Neural cell (in vitro differentiated cells): Measurements from ENCODE around the gene ANKRD39. TPM values are rescaled to one million over a fixed set of nuclear protein-coding genes. Genes with fewer than 3 reads are reported as not detected.
A peak's percentile ranks its signal among the peaks of the same experiment; 100 is the strongest.

Source experiments
- H2AFZ ChIP-seq: fragments of 200-600, 300-800 bp; sonication (generic), shearing (Covaris generic); 2 replicates; pipeline ENCODE4 v1.6.0; 2014; ENCODE audit warnings: low read depth, mild to moderate bottlenecking, antibody characterized with exemption, low read length, moderate library complexity
- H3F3A ChIP-seq: fragments of 200-600 bp; shearing (Covaris generic); 2 replicates; pipeline ENCODE4 v1.6.1; 2016; ENCODE audit warnings: mild to moderate bottlenecking, moderate library complexity, mixed read lengths, antibody characterized with exemption, low read length; ENCODE audit not compliant: insufficient read depth, poor library complexity, severe bottlenecking
- H3K27ac ChIP-seq: fragments of 200-600, 300-800 bp; sonication (generic), shearing (Covaris generic); 2 replicates; pipeline ENCODE4 v1.5.1; 2014; ENCODE audit warnings: mild to moderate bottlenecking, low read length, moderate library complexity
- H3K27me3 ChIP-seq: fragments of 300-800, 200-600 bp; sonication (generic), shearing (Covaris generic); 2 replicates; pipeline ENCODE4 v1.6.0; 2014; ENCODE audit warnings: mild to moderate bottlenecking, low read depth, low read length, moderate library complexity; ENCODE audit not compliant: insufficient read depth
- H3K36me3 ChIP-seq: fragments of 300-800, 200-600 bp; sonication (generic), shearing (Covaris generic); 2 replicates; pipeline ENCODE4 v1.5.1; 2014; ENCODE audit warnings: mild to moderate bottlenecking, antibody characterized with exemption, low read length, moderate library complexity; ENCODE audit not compliant: insufficient read depth
- H3K4me2 ChIP-seq: fragments of 300-800, 200-600 bp; sonication (generic), shearing (Covaris generic); 2 replicates; pipeline ENCODE4 v1.6.0; 2014; ENCODE audit warnings: mild to moderate bottlenecking, low read length
- H3K4me3 ChIP-seq: fragments of 300-800, 200-600 bp; sonication (generic), shearing (Covaris generic); 2 replicates; pipeline ENCODE4 v1.5.1; 2014; ENCODE audit warnings: mild to moderate bottlenecking, low read length, moderate library complexity
- H3K79me2 ChIP-seq: fragments of 200-600 bp; shearing (Covaris generic); replicated peaks from 2 replicates; pipeline ENCODE4 v1.6.0; 2014; ENCODE audit warnings: mild to moderate bottlenecking, low read length, moderate library complexity; ENCODE audit not compliant: insufficient read depth
- H3K9ac ChIP-seq: fragments of 300-800, 200-600 bp; sonication (generic), shearing (Covaris generic); 2 replicates; pipeline ENCODE4 v1.6.1; 2016; ENCODE audit warnings: mild to moderate bottlenecking, low read length, mixed read lengths
- H3K9me2 ChIP-seq: fragments of 200-600 bp; shearing (Covaris generic); 2 replicates; pipeline ENCODE4 v1.6.1; 2016; ENCODE audit warnings: mild to moderate bottlenecking, low read length, mixed read lengths; ENCODE audit not compliant: insufficient read depth
- H3K9me3 ChIP-seq: fragments of 200-600, 300-800 bp; sonication (generic), shearing (Covaris generic); 2 replicates; pipeline ENCODE4 v1.6.1; 2016; ENCODE audit warnings: mild to moderate bottlenecking, mixed run types, low read length, moderate library complexity, mixed read lengths
- H4K20me1 ChIP-seq: fragments of 200-600 bp; shearing (Covaris generic); 2 replicates; pipeline ENCODE4 v1.6.1; 2016; ENCODE audit warnings: mild to moderate bottlenecking, mixed run types; ENCODE audit not compliant: insufficient read depth
- EP300 ChIP-seq: fragments of 450-650 bp; conservative IDR thresholded peaks from 2 replicates; pipeline ENCODE4 v1.6.1; 2014; ENCODE audit warnings: antibody characterized with exemption, mild to moderate bottlenecking, moderate library complexity; ENCODE audit not compliant: poor library complexity, severe bottlenecking
- EZH2 ChIP-seq: fragments of 200-600, 300-800 bp; shearing (Covaris generic), sonication (generic); IDR thresholded peaks from 2 replicates; pipeline ENCODE4 v1.6.1; 2014; ENCODE audit warnings: antibody characterized with exemption, low read length, borderline replicate concordance, mild to moderate bottlenecking; ENCODE audit not compliant: insufficient read depth, poor library complexity, severe bottlenecking
- MXI1 ChIP-seq: fragments of 450-650 bp; conservative IDR thresholded peaks from 2 replicates; pipeline ENCODE4 v1.6.1; 2014; ENCODE audit warnings: antibody characterized with exemption, mild to moderate bottlenecking; ENCODE audit not compliant: poor library complexity, severe bottlenecking
- POLR2AphosphoS5 ChIP-seq: IDR thresholded peaks from 2 replicates; pipeline ENCODE4 v1.6.1; 2012
- RAD21 ChIP-seq: fragments of 450-650 bp; conservative IDR thresholded peaks from 2 replicates; pipeline ENCODE4 v1.6.1; 2014; ENCODE audit warnings: antibody characterized with exemption, mild to moderate bottlenecking, moderate library complexity
- SMC3 ChIP-seq: fragments of 450-650 bp; conservative IDR thresholded peaks from 2 replicates; pipeline ENCODE4 v1.6.1; 2014; ENCODE audit warnings: antibody characterized with exemption, mild to moderate bottlenecking, moderate library complexity; ENCODE audit not compliant: poor library complexity
- TAF1 ChIP-seq: IDR thresholded peaks from 2 replicates; pipeline ENCODE4 v1.6.1; 2012; ENCODE audit warnings: low read depth
- polyA plus RNA-seq: library from polyadenylated mRNA; depleted of rRNA; stranded (reverse); fragments of >200 nt; gene quantifications from 2 replicates; pipeline ENCODE4 v1.2.3, GENCODE V29; 2014
- TF ChIP-seq, protein P1 (sequence below): fragments of 450-650 bp; IDR thresholded peaks from 2 replicates; pipeline ENCODE4 v1.5.1; 2014; ENCODE audit warnings: antibody characterized with exemption, mild to moderate bottlenecking, moderate library complexity; ENCODE audit not compliant: poor library complexity, severe bottlenecking
- TF ChIP-seq, protein P2 (sequence below): IDR thresholded peaks from 2 replicates; pipeline ENCODE4 v1.6.1; 2012; ENCODE audit warnings: borderline replicate concordance

ANKRD39 gene
- polyA plus RNA-seq, 1 donor from 2014 or later: 30.7 TPM

DNA sequence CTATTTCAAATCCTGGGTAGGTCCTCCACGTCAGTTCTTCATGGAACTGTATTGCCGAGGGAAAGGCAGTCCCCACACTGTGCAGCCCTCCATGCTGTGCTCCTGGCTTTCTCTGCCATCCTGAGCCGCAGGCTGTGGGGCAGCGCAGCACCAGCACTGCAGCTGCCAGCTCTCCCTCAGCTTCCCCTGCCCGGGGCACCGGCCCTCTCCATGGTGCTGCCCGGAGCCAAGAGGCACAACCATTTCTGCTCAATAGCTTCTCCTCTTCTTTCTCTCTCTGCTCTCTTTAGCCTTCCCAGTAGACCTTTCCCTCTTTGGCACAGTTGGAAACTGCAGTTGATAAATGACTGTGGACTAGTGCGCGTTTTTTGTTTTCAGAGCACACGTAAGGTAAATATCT lies 26.1 kb downstream of the ANKRD39 start:
- H3K4me3 ChIP-seq: no peak overlapping the region
- H3K27me3 ChIP-seq: no peaks in the 10 kb centered on the region
- TF ChIP-seq POLR2AphosphoS5 (no peak), SMC3 (no peak), RAD21 (no peak), EP300 (no peak), TAF1 (no peak), MXI1 (no peak), EZH2 (no peak)
- TF ChIP-seq, protein P1, sequence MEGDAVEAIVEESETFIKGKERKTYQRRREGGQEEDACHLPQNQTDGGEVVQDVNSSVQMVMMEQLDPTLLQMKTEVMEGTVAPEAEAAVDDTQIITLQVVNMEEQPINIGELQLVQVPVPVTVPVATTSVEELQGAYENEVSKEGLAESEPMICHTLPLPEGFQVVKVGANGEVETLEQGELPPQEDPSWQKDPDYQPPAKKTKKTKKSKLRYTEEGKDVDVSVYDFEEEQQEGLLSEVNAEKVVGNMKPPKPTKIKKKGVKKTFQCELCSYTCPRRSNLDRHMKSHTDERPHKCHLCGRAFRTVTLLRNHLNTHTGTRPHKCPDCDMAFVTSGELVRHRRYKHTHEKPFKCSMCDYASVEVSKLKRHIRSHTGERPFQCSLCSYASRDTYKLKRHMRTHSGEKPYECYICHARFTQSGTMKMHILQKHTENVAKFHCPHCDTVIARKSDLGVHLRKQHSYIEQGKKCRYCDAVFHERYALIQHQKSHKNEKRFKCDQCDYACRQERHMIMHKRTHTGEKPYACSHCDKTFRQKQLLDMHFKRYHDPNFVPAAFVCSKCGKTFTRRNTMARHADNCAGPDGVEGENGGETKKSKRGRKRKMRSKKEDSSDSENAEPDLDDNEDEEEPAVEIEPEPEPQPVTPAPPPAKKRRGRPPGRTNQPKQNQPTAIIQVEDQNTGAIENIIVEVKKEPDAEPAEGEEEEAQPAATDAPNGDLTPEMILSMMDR: no peak
- TF ChIP-seq, protein P2, sequence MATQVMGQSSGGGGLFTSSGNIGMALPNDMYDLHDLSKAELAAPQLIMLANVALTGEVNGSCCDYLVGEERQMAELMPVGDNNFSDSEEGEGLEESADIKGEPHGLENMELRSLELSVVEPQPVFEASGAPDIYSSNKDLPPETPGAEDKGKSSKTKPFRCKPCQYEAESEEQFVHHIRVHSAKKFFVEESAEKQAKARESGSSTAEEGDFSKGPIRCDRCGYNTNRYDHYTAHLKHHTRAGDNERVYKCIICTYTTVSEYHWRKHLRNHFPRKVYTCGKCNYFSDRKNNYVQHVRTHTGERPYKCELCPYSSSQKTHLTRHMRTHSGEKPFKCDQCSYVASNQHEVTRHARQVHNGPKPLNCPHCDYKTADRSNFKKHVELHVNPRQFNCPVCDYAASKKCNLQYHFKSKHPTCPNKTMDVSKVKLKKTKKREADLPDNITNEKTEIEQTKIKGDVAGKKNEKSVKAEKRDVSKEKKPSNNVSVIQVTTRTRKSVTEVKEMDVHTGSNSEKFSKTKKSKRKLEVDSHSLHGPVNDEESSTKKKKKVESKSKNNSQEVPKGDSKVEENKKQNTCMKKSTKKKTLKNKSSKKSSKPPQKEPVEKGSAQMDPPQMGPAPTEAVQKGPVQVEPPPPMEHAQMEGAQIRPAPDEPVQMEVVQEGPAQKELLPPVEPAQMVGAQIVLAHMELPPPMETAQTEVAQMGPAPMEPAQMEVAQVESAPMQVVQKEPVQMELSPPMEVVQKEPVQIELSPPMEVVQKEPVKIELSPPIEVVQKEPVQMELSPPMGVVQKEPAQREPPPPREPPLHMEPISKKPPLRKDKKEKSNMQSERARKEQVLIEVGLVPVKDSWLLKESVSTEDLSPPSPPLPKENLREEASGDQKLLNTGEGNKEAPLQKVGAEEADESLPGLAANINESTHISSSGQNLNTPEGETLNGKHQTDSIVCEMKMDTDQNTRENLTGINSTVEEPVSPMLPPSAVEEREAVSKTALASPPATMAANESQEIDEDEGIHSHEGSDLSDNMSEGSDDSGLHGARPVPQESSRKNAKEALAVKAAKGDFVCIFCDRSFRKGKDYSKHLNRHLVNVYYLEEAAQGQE: no peak
- no peaks in the 10 kb centered on the region for H4K20me1 ChIP-seq
- H3K79me2 ChIP-seq: no peaks in the 10 kb centered on the region
- no peak overlapping the region for H3K27ac ChIP-seq
- H3K9me3 ChIP-seq: no peaks in the 10 kb centered on the region
- no peak overlapping the region for H3K4me2 ChIP-seq
- peaks cover 6% of the 10 kb centered on the region for H3K36me3 ChIP-seq
- H2AFZ ChIP-seq: no peak overlapping the region
- H3K9me2 ChIP-seq: no peaks in the 10 kb centered on the region
- no peak overlapping the region for H3K9ac ChIP-seq
- no peaks in the 10 kb centered on the region for H3F3A ChIP-seq

DNA sequence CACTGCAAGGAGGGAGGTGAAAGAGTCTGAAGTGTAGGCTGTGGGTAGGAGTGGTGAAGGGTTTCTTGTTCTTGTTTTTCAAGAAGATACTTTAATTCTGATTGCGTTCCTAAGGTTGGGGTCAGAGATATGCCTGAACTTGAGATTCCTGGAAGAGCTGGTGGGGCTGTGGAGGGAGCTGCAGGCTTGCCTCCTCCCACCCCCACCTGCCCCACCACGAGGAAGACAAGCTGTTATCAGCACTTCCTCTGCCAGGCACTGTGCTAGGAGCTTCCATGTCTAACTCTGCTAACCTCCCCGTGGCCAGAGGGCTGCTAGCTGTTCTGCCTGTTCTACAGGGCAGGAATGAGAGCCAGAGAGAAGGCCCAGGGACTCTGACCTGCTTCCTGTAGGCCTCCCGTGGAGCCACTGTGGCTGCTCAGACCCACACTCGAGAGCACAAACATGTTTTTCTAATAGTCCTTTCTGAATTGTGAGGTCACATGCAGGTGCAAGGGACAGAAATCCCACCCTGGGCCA lies 27.7 kb downstream of the ANKRD39 start:
- Histone ChIP-seq H4K20me1 (no peaks in the 10 kb centered on the region), H3K4me3 (no peak overlapping the region), H2AFZ (no peak overlapping the region), H3K36me3 (peaks cover 10% of the 10 kb centered on the region), H3F3A (no peaks in the 10 kb centered on the region), H3K9ac (no peak overlapping the region), H3K79me2 (no peaks in the 10 kb centered on the region), H3K9me2 (no peaks in the 10 kb centered on the region), H3K27me3 (no peaks in the 10 kb centered on the region), H3K4me2 (no peak overlapping the region), H3K27ac (no peak overlapping the region), H3K9me3 (no peaks in the 10 kb centered on the region)
- TF ChIP-seq POLR2AphosphoS5: peak; percentile 6
- TF ChIP-seq, protein P2: no peak
